Progenitor cell of endocrine pancreas (in vitro differentiated cells): Measurements from ENCODE around the gene APOBEC3F. TPM values are rescaled to one million over a fixed set of nuclear protein-coding genes. Genes with fewer than 3 reads are reported as not detected.
"Not testable (repeated sequence)": the region's sequence is repeated elsewhere in the genome, so short reads cannot be mapped to it uniquely, and the experiment has no call there.

ENCODE experiments used
- DNase-seq: peaks from one replicate; pipeline ENCODE4 v3.0.0; 2021; ENCODE audit warnings: low spot score; ENCODE audit not compliant: unreplicated experiment
- H3K27ac Mint-ChIP-seq: 2 replicates; pipeline ENCODE4 v1.8.0; 2021; ENCODE audit warnings: mild to moderate bottlenecking, moderate library complexity, mixed read lengths
- H3K27me3 Mint-ChIP-seq: 2 replicates; pipeline ENCODE4 v1.8.0; 2021; ENCODE audit warnings: mixed read lengths
- H3K36me3 Mint-ChIP-seq: 2 replicates; pipeline ENCODE4 v1.8.0; 2022; ENCODE audit warnings: mixed read lengths; ENCODE audit not compliant: insufficient read depth
- H3K4me1 Mint-ChIP-seq: 2 replicates; pipeline ENCODE4 v1.8.0; 2021; ENCODE audit warnings: low read depth, mixed read lengths
- H3K4me3 Mint-ChIP-seq: 2 replicates; pipeline ENCODE4 v1.8.0; 2021; ENCODE audit warnings: low read depth, mild to moderate bottlenecking, moderate library complexity, mixed read lengths
- H3K9me3 Mint-ChIP-seq: 2 replicates; pipeline ENCODE4 v1.8.0; 2021; ENCODE audit warnings: low read depth, mixed read lengths
- CTCF ChIP-seq: fragments of 200-600 bp; sonication (generic); IDR thresholded peaks from one replicate; pipeline ENCODE4 v1.5.0; 2021; ENCODE audit warnings: antibody characterized with exemption, mild to moderate bottlenecking; ENCODE audit not compliant: unreplicated experiment
- total RNA-seq: library from RNA; stranded (reverse); gene quantifications from 2 replicates; pipeline ENCODE4 v1.2.1, GENCODE V29; 2021

The APOBEC3F gene
- total RNA-seq, 1 donor from 2014 or later: 23.6 TPM

- no peak for TF ChIP-seq CTCF
- no peak for DNase-seq
- H3K4me1 Mint-ChIP-seq: peaks cover 6% of the 10 kb centered on the region
- no peak overlapping the region for H3K4me3 Mint-ChIP-seq
- H3K9me3 Mint-ChIP-seq: no peaks in the 10 kb centered on the region
- H3K36me3 Mint-ChIP-seq: no peaks in the 10 kb centered on the region
- H3K27ac Mint-ChIP-seq: no peak overlapping the region
- H3K27me3 Mint-ChIP-seq: peaks cover 3% of the 10 kb centered on the region
These were observed 12.9 kb upstream of the APOBEC3F start for GRCh38 chr22:39027717-39028116.

- peaks cover 3% of the 10 kb centered on the region for H3K27me3 Mint-ChIP-seq
- H3K4me3 Mint-ChIP-seq: no peak overlapping the region
- H3K36me3 Mint-ChIP-seq: no peaks in the 10 kb centered on the region
- no peak for TF ChIP-seq CTCF
- no peaks in the 10 kb centered on the region for H3K9me3 Mint-ChIP-seq
- peaks cover 6% of the 10 kb centered on the region for H3K4me1 Mint-ChIP-seq
- no peak for DNase-seq
- H3K27ac Mint-ChIP-seq: no peak overlapping the region
These were observed 12.4 kb upstream of the APOBEC3F start for GRCh38 chr22:39028281-39028680.

- TF ChIP-seq CTCF: no peak
- Mint-ChIP-seq H3K36me3 (no peaks in the 10 kb centered on the region), H3K4me1 (peaks cover 6% of the 10 kb centered on the region), H3K27ac (no peak overlapping the region), H3K9me3 (no peaks in the 10 kb centered on the region), H3K4me3 (no peak overlapping the region), H3K27me3 (peaks cover 3% of the 10 kb centered on the region)
- DNase-seq: no peak
These were observed 11.4 kb upstream of the APOBEC3F start for GRCh38 chr22:39029227-39029626.

- Mint-ChIP-seq H3K4me1 (peaks cover 5% of the 10 kb centered on the region), H3K36me3 (no peaks in the 10 kb centered on the region), H3K27me3 (peaks cover 3% of the 10 kb centered on the region), H3K9me3 (no peaks in the 10 kb centered on the region), H3K27ac (no peak overlapping the region), H3K4me3 (no peak overlapping the region)
- TF ChIP-seq CTCF: no peak
- no peak for DNase-seq
These were observed 10.0 kb upstream of the APOBEC3F start for GRCh38 chr22:39030705-39031104.

GRCh38 chr22:39031434-39032295, 9.0 kb upstream of the APOBEC3F start:
- H3K4me1 Mint-ChIP-seq, H3K9me3 Mint-ChIP-seq, H3K27ac Mint-ChIP-seq, H3K36me3 Mint-ChIP-seq, H3K27me3 Mint-ChIP-seq, H3K4me3 Mint-ChIP-seq, DNase-seq: not testable (repeated sequence)

- peaks cover 37% of the 10 kb centered on the region for H3K4me1 Mint-ChIP-seq
- not testable (repeated sequence) for H3K36me3 Mint-ChIP-seq
These were observed 3.6 kb upstream of the APOBEC3F start for GRCh38 chr22:39037071-39037470.

More at GRCh38 chr22:39037071-39037470, 3.6 kb upstream of the APOBEC3F start:
- H3K27me3 Mint-ChIP-seq, H3K27ac Mint-ChIP-seq, H3K9me3 Mint-ChIP-seq, DNase-seq, H3K4me3 Mint-ChIP-seq: not testable (repeated sequence)
